Epithelial cell of proximal tubule (primary cell): ENCODE data around the gene DPY19L1. TPM values are rescaled to one million over a fixed set of nuclear protein-coding genes. Genes with fewer than 3 reads are reported as not detected.
A peak's percentile ranks its signal among the peaks of the same experiment; 100 is the strongest.
"Not testable (repeated sequence)": the region's sequence is repeated elsewhere in the genome, so short reads cannot be mapped to it uniquely, and the experiment has no call there.

ENCODE experiments used
- DNase-seq: peaks from one replicate; pipeline ENCODE4 v3.0.0-alpha.2; 2011; ENCODE audit warnings: low read depth
- H3K4me3 ChIP-seq: 2 replicates; pipeline ENCODE4 v1.5.1; 2011; ENCODE audit warnings: low read depth, mild to moderate bottlenecking, low read length
- total RNA-seq: library from RNA; depleted of rRNA; stranded (reverse); fragments of >200 nt; gene quantifications from 2 replicates; pipeline ENCODE4 v1.2.3, GENCODE V29; 2015
- TF ChIP-seq, protein P1 (sequence below): conservative IDR thresholded peaks from 2 replicates; pipeline ENCODE4 v1.5.1; 2012; ENCODE audit warnings: low read depth, mild to moderate bottlenecking, low read length

The DPY19L1 gene
- 28.0 and 33.6 TPM in 2 replicates for total RNA-seq

DNA sequence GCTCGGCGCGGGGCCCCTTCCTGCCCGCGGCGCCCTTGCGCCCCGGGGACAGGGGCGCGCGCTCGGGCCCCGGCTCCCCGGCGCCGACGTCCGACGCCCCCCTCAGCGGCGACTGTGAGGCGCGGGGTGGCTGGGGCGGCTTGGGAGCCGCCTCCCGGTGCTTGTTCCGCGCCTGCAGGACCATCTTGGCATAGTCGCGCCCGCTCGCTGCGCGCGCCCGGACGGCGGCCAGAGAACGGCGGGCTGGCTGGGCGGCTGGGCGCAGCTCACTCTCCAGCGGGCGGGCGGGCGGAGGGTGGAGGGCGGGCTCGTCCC is at the start of gene DPY19L1:
DPY19L1 (minus strand) TSS at position 275 of the 315 bp plus-strand sequence; CDS start at position 184, 91 bp downstream.
- no peak for DNase-seq
- peak within 1 kb of the TSS; percentile 87 for H3K4me3 ChIP-seq
- TF ChIP-seq, protein P1, sequence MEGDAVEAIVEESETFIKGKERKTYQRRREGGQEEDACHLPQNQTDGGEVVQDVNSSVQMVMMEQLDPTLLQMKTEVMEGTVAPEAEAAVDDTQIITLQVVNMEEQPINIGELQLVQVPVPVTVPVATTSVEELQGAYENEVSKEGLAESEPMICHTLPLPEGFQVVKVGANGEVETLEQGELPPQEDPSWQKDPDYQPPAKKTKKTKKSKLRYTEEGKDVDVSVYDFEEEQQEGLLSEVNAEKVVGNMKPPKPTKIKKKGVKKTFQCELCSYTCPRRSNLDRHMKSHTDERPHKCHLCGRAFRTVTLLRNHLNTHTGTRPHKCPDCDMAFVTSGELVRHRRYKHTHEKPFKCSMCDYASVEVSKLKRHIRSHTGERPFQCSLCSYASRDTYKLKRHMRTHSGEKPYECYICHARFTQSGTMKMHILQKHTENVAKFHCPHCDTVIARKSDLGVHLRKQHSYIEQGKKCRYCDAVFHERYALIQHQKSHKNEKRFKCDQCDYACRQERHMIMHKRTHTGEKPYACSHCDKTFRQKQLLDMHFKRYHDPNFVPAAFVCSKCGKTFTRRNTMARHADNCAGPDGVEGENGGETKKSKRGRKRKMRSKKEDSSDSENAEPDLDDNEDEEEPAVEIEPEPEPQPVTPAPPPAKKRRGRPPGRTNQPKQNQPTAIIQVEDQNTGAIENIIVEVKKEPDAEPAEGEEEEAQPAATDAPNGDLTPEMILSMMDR, result no peak

DNA sequence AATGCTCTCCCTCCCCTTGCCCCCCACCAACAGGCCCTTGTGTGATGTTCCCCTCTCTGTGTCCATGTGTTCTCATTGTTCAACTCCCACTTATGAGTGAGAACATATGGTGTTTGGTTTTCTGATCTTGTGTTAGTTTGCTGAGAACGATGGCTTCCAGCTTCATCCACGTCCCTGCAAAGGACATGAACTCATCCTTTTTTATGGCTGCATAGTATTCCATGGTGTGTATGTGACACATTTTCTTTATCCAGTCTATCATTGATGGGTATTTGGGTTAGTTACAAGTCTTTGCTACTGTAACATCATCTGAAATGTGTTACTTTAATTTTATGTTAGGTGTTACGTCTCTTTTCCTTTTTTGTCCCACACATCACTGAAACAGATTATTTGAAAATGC is 42.2 kb upstream of the DPY19L1 start:
- H3K4me3 ChIP-seq, DNase-seq: not testable (repeated sequence)

DNA sequence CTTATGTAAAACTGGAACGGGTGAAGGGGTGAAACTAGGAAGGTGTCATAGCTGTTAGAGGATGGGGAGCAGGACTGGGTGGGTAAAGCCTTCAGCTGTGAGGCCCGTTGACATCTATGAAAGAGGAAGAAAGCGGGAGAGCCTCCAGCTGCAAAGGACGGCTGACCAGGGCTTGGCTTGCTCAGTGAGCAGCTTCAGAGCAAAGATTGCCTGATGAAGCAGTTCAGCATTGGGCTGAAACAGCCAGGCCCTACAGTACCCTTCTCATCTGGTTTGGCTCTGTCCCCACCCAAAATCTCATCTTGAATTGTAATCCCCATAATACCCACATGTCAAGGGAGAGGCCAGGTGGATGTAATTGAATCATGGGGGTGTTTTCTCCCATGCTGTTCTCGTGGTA is 36.7 kb upstream of the DPY19L1 start:
- not testable (repeated sequence) for H3K4me3 ChIP-seq, DNase-seq

DNA sequence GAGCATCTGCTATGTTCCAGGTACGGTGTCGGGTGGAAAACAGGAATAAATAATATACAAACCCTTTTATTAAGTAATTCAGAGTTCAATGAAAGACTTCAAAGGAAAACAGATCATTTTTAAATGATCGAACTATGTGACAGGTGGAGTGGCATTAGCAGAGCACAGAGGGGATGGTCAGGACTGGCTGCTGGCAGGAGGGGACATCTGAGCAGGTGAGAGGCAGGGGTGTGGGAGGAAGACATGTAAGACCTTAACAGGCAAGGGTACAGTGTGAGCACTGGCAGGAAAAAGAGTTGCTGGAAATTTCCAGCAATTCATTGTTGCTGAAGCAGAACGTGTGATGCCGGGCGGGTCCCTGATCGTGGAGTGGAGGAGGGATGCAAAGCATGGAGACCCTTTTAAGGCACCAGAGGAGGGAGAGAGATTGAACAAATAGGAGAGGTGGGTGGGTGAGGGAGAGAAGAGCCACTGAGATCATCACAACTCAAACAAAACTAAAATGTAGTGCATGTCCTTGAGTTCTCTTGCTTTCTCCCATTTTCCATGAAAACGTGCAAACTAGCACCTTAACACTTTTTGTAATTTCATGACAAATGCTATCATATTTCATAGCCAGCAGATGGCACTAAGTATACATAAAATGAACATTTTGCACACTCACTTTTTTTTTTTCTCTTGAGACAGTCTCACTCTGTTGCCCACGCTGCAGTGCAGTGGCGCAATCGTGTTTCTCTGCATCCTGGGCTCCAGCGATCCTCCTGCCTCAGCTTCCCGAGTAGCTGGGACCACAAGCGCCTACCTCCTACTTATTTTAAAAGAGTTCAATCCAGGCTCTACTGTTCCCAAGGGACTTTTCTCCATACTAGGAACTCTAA is 35.9 kb upstream of the DPY19L1 start:
- DNase-seq, H3K4me3 ChIP-seq: not testable (repeated sequence)
- TF ChIP-seq, protein P1, result peak; percentile 30

DNA sequence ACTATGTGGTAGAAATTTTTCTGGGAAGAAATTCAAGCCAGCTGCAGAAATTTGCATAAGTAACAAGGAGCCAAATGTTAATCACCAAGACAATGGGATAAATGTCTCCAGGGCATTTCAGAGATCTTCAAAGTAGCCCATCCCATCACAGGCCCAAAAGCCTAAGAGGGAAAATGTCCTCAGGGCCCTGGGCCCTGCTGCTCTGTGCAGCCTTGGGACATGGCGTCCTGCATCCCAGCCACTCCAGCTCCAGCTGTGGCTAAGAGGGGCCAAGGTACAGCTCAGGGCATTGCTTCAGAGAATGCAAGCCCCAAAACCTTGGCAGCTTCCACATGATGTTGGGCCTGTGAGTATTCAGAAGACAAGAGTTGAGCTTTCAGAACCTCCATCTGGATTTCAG is 31.8 kb upstream of the DPY19L1 start:
- not testable (repeated sequence) for DNase-seq, H3K4me3 ChIP-seq

DNA sequence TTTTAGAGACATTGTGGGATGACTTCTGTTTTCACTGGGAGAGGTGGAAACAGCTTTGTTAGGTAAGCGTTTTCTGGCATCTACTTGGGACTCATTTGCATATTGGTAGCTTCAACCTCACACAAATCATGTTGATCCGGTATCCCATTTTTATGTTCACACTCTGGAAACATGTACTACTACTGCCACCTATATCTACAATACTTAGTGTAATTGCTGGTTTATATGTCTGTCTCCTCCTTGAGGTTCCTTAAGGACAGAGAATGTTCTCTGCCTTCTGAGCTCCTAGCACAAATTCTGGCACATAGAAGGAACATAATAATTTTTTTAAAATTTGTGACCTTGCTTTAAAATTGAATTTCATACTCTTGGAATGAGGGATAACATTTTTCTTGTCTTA is 28.1 kb upstream of the DPY19L1 start:
- not testable (repeated sequence) for H3K4me3 ChIP-seq, DNase-seq

DNA sequence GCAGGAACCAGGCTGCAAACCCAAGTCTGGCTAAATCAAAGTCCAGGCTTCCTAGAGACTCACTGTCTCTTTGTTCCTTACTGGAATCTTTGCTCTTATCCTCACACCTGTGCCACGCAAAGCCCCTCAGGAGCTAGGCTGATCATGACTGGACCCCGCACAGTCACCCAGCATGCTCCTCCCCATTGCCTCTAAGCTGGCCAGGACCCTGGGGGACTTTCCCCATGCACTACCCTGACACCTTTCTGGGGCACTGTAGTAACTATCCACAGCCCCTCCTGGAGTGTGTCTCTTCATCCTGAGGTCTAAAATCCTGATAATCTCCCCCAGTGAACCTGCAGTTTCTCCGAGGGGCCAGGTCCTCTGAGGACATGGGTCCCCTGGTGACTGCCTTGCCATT is 21.3 kb upstream of the DPY19L1 start:
- not testable (repeated sequence) for H3K4me3 ChIP-seq, DNase-seq

DNA sequence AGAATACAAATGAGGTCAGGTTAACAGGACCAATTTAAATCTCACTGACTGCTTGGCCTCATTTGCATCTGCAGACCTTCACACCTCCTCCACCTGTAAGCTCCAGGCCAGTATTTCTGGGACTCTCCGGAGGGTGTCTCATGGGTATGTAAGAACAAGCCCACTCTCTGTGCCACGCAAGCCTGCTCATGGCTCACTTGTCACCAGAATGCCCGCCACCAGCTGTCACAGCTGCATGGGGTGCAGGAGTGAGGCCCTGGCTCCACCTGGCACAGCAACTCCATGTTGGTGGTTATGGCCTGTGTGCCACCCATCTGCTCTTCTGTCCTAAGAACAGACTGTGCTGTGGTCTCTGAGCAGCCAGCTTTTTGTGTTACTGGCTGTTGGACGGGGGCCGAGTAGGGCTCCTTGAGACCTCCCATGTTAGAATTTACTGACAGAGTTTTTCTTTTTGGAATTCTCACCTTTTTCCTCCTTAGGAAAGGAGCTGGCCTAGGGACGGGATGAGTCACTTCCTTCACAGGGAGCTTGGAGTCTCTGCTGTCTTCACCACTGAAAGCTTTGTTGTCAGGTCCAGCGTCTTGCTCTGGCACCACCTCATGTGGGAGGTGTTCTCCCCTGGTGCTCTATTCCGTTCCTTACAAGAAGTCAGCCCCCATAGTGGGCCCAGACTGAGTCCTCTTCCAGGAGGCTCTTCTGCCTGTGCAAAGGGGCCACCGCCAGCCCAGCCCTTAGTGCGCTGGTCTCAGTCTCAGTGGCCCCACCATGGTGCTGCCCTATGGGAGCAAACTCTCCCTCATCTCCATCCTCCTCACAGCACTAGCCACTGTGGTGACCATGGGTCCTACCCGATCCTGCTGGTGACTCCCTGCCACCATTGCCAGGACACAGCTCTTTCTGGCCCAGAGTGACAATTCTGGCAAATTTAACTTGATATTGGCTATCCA is 20.5 kb upstream of the DPY19L1 start:
- not testable (repeated sequence) for H3K4me3 ChIP-seq, DNase-seq

DNA sequence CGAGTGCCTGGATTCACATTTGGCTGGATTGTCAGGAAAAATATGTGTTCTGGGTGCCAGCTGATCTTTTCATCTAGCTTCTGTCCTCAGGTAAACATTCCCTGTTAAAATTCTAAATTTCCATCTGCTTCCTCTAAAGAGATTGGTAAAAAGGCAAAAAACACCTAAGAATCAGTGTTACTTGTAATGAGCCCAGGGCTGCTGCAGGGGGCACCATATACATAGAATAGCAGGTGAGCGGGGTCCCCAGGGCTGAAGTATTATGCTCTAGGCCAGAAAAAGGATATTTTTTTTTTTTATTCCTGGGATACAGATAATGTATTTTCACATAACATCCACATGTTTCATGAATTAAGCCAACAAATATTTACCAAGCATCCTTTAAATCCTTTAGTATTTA is 18.4 kb upstream of the DPY19L1 start:
- TF ChIP-seq, protein P1, result peak; percentile 55
- DNase-seq, H3K4me3 ChIP-seq: not testable (repeated sequence)

DNA sequence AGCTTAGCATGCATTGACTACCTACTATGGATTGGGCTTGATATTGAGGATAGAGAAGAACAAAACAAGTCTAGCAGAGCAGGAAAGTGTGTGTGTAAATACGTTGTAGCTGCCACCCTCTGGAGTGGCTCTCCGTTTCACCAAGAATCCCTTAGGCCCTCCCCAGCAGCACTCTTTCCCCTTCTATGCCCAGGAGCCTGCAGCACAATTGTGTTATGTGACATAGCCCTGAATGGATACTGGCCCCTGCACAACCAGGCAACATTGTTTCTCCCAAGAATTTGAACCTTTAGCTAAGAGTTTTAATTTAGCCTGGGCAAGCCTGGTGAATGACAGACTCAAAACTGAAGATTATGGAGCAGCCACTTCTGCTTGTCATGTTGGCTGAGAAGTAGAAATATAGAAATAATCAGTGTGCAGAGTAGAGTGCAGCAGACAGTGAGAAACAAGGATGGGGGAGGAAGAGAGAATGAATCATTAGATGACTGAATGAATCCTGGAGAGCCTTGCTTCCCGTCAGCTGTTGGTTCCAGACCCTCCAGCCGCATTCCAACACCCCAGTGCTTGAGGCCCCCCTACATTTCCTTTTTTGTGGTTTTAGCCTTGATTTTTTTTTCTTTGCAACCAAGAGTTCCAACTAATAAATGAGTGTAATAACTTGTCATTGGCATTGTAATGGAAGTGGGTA is 16.3 kb upstream of the DPY19L1 start:
- H3K4me3 ChIP-seq, DNase-seq: not testable (repeated sequence)

DNA sequence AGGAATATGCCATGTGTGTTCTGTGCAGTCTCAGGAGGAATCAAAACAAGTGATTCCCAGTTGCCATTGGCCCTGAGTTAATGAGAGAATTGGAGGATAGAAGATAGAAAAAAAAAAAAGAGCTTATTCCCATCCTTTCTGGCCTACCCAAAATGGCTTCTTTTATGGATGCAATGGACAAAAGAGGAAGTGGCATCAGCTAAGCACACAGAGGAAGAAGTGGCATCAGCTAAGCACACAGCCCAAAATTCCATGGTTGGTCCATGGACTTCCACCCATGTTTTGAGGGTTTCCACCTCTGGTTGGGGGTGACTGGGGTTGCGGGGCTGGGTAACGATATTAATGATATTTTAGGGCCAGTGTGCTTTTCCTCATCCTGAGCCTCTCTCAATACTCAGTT is 11.1 kb upstream of the DPY19L1 start:
- H3K4me3 ChIP-seq, DNase-seq: not testable (repeated sequence)

DNA sequence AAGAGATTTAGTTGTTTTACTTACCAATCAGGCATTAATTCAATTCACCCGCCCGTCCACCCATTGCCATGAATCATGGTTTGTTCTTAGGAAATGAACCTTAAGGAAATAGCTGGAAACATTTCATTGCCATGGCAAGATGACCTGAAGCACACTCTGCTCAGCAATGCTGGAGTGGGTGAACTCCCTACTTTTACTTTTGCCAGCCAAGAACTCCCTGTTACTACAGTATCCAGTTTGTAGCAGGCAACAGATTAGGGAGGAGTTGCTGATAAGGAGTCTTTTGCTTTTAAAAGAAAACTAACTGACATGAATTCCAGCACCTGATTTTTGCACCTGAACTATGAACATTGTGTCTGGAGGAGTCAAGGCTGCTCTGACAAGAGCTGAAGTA is 10.6 kb upstream of the DPY19L1 start:
- not testable (repeated sequence) for DNase-seq, H3K4me3 ChIP-seq

DNA sequence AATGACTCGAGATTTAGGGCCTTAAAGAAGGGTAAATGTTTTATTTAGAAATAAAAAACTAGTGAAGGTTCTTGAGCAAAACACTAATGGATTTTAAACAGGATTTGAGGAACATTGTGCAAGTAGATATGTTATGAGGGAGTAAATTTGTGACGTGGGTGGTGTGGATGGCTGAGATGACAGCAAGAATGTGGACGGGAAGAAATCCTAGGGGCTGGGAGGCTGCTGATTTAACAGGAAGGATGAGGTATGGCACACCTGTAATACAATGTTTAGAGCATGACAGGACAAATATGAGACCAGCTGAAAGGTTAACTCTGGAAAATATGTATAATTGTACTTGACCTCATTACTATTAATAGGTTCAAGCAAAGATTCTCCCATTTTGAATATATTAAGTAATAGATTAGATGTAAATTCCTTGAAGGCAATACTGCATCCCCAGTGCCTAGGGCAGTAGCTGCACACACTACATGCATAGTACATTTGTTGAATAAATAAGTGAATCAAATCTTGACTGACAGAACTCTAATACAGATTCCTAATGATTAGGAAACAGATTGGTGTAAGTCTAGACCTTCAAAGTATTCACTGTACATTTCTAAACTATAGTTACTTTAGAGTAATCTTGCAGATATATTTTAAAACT is 10.1 kb upstream of the DPY19L1 start:
- H3K4me3 ChIP-seq, DNase-seq: not testable (repeated sequence)

DNA sequence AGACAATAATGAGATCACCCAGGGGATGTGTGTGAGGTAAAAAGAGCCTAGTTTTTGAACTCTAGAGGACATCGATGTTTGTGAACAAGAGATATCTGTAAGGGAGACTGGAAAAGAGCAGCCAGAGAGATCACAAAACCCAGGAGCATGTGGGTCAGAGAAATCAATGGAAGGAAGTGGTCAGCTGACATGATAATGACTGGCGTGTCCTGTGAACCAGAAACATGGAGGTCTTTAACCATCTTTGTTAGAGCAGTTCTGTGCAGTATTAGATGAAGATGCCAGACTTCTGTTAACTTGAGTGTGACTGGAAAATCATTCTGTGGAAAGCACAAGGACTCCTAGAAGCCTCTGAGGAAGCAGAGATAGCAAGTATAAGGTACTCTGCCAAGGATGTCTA is 6.0 kb upstream of the DPY19L1 start:
- not testable (repeated sequence) for H3K4me3 ChIP-seq, DNase-seq
